LNCaP clone FGC (cell line): ENCODE data around the gene ST6GALNAC6.

Experiments
- DNase-seq: peaks from one replicate; pipeline ENCODE4 v3.0.0-alpha.2; 2011; ENCODE audit warnings: low read depth
- H3K4me3 ChIP-seq: 2 replicates; pipeline ENCODE4 v1.5.1; 2011; ENCODE audit warnings: mild to moderate bottlenecking, low read depth, low read length, control low read depth
- CTCF ChIP-seq: IDR thresholded peaks from 2 replicates; pipeline ENCODE4 v1.5.1; 2012; ENCODE audit warnings: mild to moderate bottlenecking; ENCODE audit not compliant: control insufficient read depth, insufficient read depth; ENCODE audit errors: extremely low read depth

ST6GALNAC6 gene

GRCh38 chr9:127938298-127938690 lies 38.9 kb upstream of the ST6GALNAC6 start:
- DNase-seq: no peak

DNA sequence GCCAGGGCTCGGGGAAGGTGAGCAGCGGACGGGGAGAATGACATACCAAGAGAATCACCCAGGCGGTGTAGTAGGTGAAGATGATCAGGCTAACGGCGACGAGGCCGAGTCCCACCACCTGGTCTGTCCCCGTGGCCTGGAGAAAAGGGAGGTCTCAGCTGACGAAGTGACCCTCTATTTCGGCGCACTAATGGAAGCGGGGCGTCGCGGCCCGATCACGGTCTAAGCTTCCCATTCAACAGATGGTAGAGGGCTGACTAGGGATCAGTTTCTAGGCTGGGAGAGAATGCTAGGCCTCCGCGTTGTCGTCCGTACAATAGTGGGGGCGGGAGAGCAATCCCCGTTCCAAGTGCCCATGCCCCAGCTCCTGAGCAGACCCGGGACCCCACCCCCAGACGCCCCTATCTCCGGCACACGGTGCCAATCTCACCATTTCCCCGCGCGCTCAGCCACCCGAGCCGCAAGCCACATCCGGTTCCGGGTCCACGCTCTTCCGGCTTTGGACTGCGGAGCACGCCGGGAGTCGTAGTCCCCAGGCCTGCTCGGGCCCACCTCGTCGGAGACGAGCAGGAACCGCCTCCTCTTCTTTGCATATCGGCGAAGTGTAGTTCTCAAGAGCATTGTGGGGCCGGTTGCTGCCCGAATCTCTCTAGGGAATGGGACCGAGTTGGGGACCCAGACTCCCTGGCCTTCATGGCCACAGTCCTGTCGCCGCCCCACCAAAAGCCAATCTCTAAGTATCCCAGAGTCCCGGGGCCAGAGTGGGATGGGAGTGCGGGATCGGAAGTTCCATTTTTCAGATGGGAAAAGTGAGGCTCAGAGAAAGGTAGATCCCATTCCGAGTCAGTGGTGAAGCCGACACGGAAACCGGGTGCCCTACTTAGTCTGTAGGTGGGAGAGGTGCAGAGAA lies 38.2 kb upstream of the ST6GALNAC6 start, which contains the start of gene DPM2:
Gene DPM2 (minus strand): TSS at position 467 of the 910 bp plus-strand sequence. CDS start 34 bp downstream, at position 433.
- TF ChIP-seq CTCF: no peak
- DNase-seq: no peak

More at GRCh38 chr9:127938298-127938690, 38.9 kb upstream of the ST6GALNAC6 start:
- H3K4me3 ChIP-seq: no peak overlapping the region
- TF ChIP-seq CTCF: no peak

DNA sequence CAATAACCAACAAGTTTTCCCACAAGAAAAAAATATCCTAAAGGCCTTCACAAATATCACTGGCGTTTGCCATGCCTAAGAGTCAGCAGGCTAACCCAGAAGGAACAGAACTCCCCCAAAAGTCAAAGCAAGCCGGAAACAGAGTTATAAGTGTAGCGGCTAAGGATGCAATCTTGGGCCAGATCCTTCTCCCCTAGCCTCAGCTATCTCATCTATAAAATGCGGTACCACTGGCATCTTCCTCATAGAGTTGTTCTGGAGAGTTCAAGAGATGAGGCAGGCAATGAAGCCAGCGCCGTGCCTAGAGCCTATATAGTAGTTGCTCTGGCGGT lies 37.6 kb upstream of the ST6GALNAC6 start:
- no peak for DNase-seq
- TF ChIP-seq CTCF: no peak
- H3K4me3 ChIP-seq: peak overlapping the region; percentile 68

More for the DNA sequence above, 38.2 kb upstream of the ST6GALNAC6 start, which contains the start of gene DPM2:
- H3K4me3 ChIP-seq: peak within 1 kb of the TSS; percentile 68

DNA sequence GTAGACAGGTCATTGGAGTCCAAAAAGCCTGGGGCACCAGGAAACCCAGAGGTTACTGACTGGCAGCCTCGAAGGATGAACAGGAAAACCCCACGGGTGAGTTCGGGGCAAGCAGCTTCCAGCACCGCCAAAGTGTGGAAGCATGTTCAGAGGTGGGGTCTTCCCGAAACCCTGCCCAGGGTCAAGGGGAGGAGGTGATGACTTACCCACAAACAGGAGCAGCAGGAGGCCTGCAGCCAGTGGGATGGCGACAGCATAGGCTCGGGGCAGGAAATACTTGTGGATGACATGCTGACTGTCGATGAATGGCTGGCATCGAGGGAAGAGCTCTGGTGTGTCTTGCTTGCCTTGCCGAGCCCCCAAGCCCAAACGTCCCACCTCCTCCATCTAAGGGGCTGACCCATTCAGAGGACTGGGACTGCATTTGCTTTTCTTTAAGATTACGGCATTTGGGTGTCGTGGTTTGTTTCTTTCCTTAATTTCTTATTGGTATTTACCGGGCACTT lies 37.0 kb upstream of the ST6GALNAC6 start:
- DNase-seq: no peak
- H3K4me3 ChIP-seq: peak overlapping the region; percentile 68
- no peak for TF ChIP-seq CTCF

DNA sequence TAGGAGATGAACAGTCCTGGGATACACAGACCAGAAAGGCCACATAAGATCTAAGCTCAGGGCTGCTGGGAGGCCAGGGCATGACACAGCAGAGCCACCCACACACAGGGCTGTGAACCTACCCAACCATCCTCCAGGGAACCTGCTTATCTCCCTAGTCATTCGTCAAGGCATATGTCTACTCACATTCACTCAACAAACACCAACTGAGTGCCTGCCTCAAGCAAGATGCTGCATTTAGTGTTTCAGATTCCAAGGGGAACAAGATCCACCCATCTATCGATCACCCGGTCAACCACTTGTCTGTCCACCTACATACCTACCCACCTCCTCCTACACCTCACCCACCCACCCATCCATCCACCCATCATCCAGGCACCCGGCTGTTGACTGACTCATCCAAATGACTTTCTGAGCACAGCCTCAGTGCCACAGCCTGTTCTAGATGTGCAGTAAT lies 36.4 kb upstream of the ST6GALNAC6 start:
- H3K4me3 ChIP-seq: peak overlapping the region; percentile 68; the same call in 1 of the 2 replicates
- TF ChIP-seq CTCF: no peak
- no peak for DNase-seq

DNA sequence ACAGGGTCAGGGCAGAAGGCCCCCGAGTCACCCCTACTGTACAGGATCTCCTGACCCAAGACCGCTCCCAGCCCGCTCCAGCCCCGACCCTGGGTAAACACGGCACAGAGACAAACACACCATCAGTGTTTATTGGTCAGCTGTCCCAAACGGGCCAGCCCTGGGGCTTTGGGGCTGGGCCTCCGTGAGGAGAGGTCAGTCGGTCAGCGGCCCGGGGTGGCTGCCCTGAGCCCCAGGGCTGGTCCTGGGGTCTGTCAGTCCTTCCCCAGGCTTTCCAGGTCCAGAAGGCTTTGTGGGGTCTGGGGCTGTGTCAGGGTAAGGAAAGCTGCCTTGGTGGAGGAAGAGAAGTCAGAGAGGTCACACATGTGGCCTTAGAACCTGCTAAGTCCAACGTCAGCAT lies 35.6 kb upstream of the ST6GALNAC6 start:
- TF ChIP-seq CTCF: no peak
- DNase-seq: no peak
- no peak overlapping the region for H3K4me3 ChIP-seq
